ENCODE data around the gene PLEKHM1.
"Not testable (repeated sequence)": the region's sequence is repeated elsewhere in the genome, so short reads cannot be mapped to it uniquely, and the experiment has no call there.

Gene PLEKHM1

GRCh38 chr17:45490615-45491433, at the start of gene PLEKHM1:
PLEKHM1 (minus strand) TSS chr17:45490721; CDS start chr17:45482484, 8,237 bp downstream.
- in situ Hi-C loops (cut with MboI; ENCODE audit: low sequenced_read_pairs) = not testable (repeated sequence)

DNA sequence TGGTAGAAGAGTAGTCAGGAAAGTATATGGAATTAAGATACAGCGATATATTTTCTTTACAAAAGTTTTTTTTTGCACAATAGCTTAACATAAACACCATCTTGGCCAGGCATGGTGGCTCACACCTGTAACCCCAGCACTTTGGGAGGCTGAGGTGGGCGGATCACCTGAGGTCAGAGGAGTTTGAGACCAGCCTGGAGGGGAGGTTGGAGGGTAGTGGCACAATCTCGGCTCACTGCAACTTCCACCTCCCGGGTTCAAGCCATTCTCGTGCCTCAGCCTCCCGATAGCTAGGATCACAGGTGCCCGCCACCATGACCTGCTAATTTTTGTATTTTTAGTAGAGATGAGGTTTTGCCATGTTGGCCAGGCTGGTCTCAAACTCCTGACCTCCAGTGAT, 47.6 kb upstream of the PLEKHM1 start:
- in situ Hi-C loops (cut with MboI; ENCODE audit: low sequenced_read_pairs) = not testable (repeated sequence)

GRCh38 chr17:45506072-45506471, 15.6 kb upstream of the PLEKHM1 start:
- in situ Hi-C loops (cut with MboI; ENCODE audit: low sequenced_read_pairs) = not testable (repeated sequence)

DNA sequence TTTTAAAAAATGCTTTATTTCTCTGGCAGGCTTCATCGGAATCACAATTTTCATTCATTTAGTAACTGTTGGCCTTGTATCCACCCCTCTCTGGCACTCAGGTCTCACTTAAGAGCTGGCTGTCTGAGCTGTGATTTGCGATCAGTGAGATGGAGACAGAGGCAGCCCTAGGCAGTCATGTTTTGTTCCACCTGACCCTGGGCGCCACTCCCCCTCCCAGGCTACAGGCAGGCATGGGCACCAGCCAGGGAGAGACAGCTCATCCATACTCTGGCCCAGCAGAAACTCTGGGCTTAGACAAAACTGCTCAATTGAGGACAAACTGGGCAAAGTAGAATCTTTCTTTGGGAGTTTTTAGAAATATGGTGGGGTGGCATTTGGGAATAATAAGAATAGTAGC, 14.7 kb upstream of the PLEKHM1 start:
- in situ Hi-C loops (cut with MboI; ENCODE audit: low sequenced_read_pairs) = not testable (repeated sequence)

GRCh38 chr17:45501092-45501707, 10.7 kb upstream of the PLEKHM1 start:
- in situ Hi-C loops (cut with MboI; ENCODE audit: low sequenced_read_pairs) = not testable (repeated sequence)

DNA sequence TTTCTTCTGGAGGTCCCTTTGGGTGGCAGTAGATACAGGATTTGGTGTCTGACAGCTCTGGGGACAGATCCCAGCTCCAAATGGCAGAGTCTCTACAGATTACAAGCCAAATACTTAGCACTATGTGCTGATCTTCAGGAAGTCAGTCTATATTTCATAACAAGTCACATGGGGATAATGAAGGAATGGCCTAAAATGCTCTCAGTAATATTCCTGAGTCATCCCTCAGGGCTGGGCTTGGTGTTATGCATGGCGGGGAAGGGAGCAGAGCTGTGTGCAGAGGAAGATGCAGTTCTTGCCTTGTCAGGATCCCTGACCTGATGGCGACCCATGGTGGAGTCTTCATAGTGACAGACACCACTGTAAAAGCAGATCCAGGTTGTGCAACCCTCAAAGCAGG, 10.0 kb upstream of the PLEKHM1 start:
- in situ Hi-C loops (cut with MboI; ENCODE audit: low sequenced_read_pairs) = not testable (repeated sequence)

DNA sequence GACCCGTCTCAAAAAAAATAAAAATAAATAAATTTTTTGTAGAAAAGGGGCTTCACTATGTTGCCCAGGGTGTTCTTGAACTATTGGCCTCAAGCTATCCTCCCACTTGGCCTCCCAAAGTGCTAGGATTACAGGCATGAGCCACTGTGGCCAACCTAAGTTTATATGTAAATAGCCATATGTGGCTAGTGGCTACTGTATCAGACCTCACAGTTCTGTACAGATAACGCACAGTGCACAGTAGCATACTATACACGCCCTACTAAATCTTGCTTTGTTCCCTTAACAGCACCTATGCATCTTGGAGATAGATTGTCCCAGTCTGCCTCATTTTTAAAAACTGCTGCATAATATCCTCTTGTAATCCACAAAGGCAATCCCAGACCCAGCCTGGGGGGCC, 8.7 kb upstream of the PLEKHM1 start:
- in situ Hi-C loops (cut with MboI; ENCODE audit: low sequenced_read_pairs) = not testable (repeated sequence)

DNA sequence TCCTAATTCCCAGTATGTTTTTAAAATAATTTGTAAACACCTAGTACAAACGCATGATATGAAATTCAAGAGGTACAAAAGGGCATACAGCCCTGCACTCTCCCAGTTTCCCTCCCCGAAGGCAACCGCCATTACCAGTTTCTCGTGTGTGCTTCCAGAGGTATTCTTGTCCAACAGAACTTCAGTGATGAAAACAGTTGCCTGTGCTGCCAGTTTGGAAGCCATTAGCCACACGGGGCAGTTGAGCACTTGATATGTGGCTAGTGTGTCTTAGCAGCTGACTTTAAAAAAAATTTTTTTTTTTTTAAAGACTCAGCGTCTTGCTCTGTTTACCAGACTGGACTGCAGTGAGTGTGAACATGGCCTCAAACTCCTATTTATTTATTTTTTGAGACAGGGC, 7.9 kb upstream of the PLEKHM1 start:
- in situ Hi-C loops (cut with MboI; ENCODE audit: low sequenced_read_pairs) = not testable (repeated sequence)

DNA sequence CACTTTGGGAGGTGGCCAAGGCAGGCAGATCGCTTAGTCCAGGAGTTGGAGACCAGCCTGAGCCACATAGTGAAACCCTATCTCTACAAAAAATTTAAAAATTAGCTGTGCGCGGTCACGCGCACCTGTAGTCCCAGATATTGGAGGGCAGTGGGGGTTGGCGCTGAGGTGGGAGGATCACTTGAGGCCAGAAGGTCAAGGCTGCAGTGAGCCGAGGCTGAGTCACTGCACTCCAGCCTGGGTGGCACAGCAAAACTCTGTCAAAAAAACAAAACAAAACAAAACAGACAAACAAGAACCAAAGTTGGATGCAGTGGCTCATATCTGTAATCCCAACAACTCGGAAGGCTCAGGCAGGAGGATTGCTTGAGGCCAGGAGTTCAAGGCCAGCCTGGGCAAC, 6.9 kb upstream of the PLEKHM1 start:
- in situ Hi-C loops (cut with MboI; ENCODE audit: low sequenced_read_pairs) = not testable (repeated sequence)

GRCh38 chr17:45496507-45496906, 6.0 kb upstream of the PLEKHM1 start:
- in situ Hi-C loops (cut with MboI; ENCODE audit: low sequenced_read_pairs) = not testable (repeated sequence)

- in situ Hi-C loops (cut with MboI; ENCODE audit: low sequenced_read_pairs) = not testable (repeated sequence)
Measured at GRCh38 chr17:45494556-45494955, 4.0 kb upstream of the PLEKHM1 start.

GRCh38 chr17:45492156-45492555, 1.6 kb upstream of the PLEKHM1 start:
- in situ Hi-C loops (cut with MboI; ENCODE audit: low sequenced_read_pairs) = not testable (repeated sequence)

DNA sequence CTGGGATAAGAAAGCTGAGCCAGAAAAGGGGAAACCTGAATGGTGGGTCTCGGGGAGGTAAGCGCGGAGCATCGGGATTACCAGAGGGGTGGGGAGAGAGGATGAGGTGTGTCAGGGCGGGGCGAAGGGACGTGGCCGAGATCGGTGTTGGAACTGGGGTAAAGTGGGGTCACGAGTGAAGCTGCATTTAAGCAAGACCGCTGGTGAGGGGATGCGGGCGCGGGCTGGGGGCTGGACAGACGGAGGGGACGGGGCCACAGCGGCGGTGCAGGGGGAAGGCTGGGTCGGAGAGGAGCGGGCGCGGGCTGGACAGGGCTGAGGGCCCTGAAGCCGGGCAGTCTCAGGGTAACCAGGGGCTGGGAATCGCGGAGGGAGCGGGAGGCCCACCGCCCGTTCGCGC, 323 bp downstream of the PLEKHM1 start:
- in situ Hi-C loops (cut with MboI; ENCODE audit: low sequenced_read_pairs) = not testable (repeated sequence)

DNA sequence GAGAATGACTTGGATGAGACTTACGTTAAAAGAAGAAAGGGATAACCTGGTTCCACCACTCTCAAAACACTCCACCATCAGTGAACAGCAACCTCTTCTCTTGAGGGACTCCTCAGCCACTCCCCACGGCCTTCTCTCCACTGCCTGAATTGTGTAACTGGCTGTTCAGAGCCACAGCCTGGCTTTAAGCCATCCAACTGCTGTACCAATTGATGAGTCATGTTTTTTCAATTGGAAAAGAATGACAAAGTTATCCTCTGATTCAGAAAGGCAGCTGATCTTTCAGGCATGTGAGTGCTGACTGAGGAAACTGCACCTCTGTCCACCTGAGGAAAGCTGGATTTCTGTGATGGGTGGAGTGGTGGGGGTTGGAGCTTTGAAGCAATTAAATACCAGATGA, 2.8 kb downstream of the PLEKHM1 start:
- in situ Hi-C loops (cut with MboI; ENCODE audit: low sequenced_read_pairs) = not testable (repeated sequence)

GRCh38 chr17:45483591-45484216, 6.8 kb downstream of the PLEKHM1 start:
- in situ Hi-C loops (cut with MboI; ENCODE audit: low sequenced_read_pairs) = not testable (repeated sequence)

DNA sequence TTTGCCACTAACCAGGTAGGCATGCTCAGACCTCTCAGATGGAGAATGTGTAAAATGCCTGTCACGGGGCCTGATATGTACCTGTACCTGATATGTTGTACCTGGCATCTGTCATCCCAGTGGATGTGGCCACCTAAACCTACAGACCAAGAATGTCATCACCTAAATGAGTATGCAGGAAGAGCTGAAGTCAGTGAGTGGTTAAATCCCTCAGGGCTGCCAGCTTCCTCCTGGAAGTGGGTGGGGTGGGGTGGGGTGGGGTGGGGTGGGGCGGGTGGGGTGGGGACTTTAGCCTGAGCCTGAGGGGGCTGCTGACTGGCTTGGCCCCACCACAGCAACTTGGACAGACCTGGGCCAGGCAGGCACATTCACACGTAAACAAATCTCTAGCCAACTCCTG, 7.3 kb downstream of the PLEKHM1 start:
- in situ Hi-C loops (cut with MboI; ENCODE audit: low sequenced_read_pairs) = not testable (repeated sequence)

GRCh38 chr17:45482317-45482716, 8.2 kb downstream of the PLEKHM1 start:
- in situ Hi-C loops (cut with MboI; ENCODE audit: low sequenced_read_pairs) = not testable (repeated sequence)

GRCh38 chr17:45475436-45475835, 15.1 kb downstream of the PLEKHM1 start:
- in situ Hi-C loops (cut with MboI; ENCODE audit: low sequenced_read_pairs) = not testable (repeated sequence)

DNA sequence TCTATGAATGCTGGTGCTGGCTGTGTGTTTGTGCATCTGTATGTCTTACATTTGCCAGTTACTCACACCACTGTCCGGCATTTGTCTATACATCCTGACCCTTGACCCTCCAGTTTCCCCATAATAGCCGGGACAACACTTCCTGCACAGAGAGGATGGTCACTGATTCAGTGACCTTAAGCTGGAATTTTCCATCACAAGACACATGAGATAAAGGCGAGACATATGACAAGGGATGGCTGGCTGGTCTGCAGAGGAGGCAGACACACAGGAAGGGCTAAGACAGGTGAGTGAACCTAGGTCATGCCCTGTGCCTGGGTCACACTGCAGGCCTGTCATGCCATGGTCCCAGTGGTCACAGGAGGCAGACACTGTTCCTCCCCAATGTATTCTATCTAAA, 18.3 kb downstream of the PLEKHM1 start:
- in situ Hi-C loops (cut with MboI; ENCODE audit: low sequenced_read_pairs) = not testable (repeated sequence)

GRCh38 chr17:45469204-45469563, 21.3 kb downstream of the PLEKHM1 start:
- in situ Hi-C loops (cut with MboI; ENCODE audit: low sequenced_read_pairs) = not testable (repeated sequence)

GRCh38 chr17:45468293-45469203, 22.0 kb downstream of the PLEKHM1 start:
- in situ Hi-C loops (cut with MboI; ENCODE audit: low sequenced_read_pairs) = not testable (repeated sequence)
